ENCODE measurements around the gene TTC33. TPM values are rescaled to one million over a fixed set of nuclear protein-coding genes. Genes with fewer than 3 reads are reported as not detected.
A peak's percentile ranks its signal among the peaks of the same experiment; 100 is the strongest.

The TTC33 gene
- total and polyA plus RNA-seq, 2 of the 13 experiments (the other 11 are each of a cell fraction or from before 2014, with no cell fraction given) = 4.5 to 20.0 TPM

GRCh38 chr5:40798012-40798800 is 42.4 kb upstream of the TTC33 start, which contains the start of gene PRKAA1 (continued):
- TF ChIP-seq NFRKB (IDR thresholded peaks at IDR 0.05) (no peak), NCOA5 (CRISPR knock-in tag; IDR thresholded peaks at IDR 0.05) (no peak), RAD21 (CRISPR knock-in tag; IDR thresholded peaks at IDR 0.05) (peak; percentile 73; the same call in 1 of the 2 replicates), ZNF20 (CRISPR knock-in tag; IDR thresholded peaks at IDR 0.05) (no peak), ZNF431 (CRISPR knock-in tag; IDR thresholded peaks at IDR 0.05; ENCODE audit: borderline replicate concordance, low read depth) (peak; percentile 43; the same call in 1 of the 2 replicates), THAP11 (CRISPR knock-in tag; IDR thresholded peaks at IDR 0.05) (peak; percentile 80), ZNF143 (CRISPR knock-in tag; IDR thresholded peaks at IDR 0.05) (peak; percentile 30; the same call in 1 of the 2 replicates), ZNF547 (CRISPR knock-in tag; IDR thresholded peaks at IDR 0.05) (0 out of 2 replicates have a peak, but pooled peaks have one; percentile 34), SMYD3 (CRISPR knock-in tag; IDR thresholded peaks at IDR 0.05) (0 out of 2 replicates have a peak, but pooled peaks have one; percentile 47), SP1 (IDR thresholded peaks at IDR 0.05) (no peak), SP1 (CRISPR knock-in tag; IDR thresholded peaks at IDR 0.05) (peak; percentile 45; the same call in 1 of the 2 replicates), RBFOX2 (IDR thresholded peaks at IDR 0.05; ENCODE audit: low read depth, low read length) (peak; percentile 75; the same call in 1 of the 2 replicates), HIVEP1 (CRISPR knock-in tag; IDR thresholded peaks at IDR 0.05) (peak; percentile 46; the same call in 1 of the 2 replicates), MEIS1 (CRISPR knock-in tag; IDR thresholded peaks at IDR 0.05; ENCODE audit: borderline replicate concordance) (peak; percentile 33; the same call in 1 of the 2 replicates), NFKB2 (CRISPR knock-in tag; IDR thresholded peaks at IDR 0.05; ENCODE audit: borderline replicate concordance) (peak; percentile 40; the same call in 1 of the 2 replicates), ZFP91 (CRISPR knock-in tag; IDR thresholded peaks at IDR 0.05; ENCODE audit: borderline replicate concordance) (peak; percentile 69), ZNF563 (CRISPR knock-in tag; IDR thresholded peaks at IDR 0.05) (no peak), ZNF644 (CRISPR knock-in tag; IDR thresholded peaks at IDR 0.05; ENCODE audit: low read depth) (no peak), TAF1 (CRISPR knock-in tag; IDR thresholded peaks at IDR 0.05) (peak; percentile 85), XBP1 (CRISPR knock-in tag; IDR thresholded peaks at IDR 0.05) (no peak), SUZ12 (IDR thresholded peaks at IDR 0.05; ENCODE audit: low read depth, low read length) (no peak)
- TF ChIP-seq, protein P1, sequence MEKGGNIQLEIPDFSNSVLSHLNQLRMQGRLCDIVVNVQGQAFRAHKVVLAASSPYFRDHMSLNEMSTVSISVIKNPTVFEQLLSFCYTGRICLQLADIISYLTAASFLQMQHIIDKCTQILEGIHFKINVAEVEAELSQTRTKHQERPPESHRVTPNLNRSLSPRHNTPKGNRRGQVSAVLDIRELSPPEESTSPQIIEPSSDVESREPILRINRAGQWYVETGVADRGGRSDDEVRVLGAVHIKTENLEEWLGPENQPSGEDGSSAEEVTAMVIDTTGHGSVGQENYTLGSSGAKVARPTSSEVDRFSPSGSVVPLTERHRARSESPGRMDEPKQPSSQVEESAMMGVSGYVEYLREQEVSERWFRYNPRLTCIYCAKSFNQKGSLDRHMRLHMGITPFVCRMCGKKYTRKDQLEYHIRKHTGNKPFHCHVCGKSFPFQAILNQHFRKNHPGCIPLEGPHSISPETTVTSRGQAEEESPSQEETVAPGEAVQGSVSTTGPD (CRISPR knock-in tag; IDR thresholded peaks at IDR 0.05) = no peak
